ENCODE results near the gene LAMA2. TPM values are rescaled to one million over a fixed set of nuclear protein-coding genes. Genes with fewer than 3 reads are reported as not detected.

LAMA2 gene
- total RNA-seq, 1 experiment from 2014 or later = 4.2 TPM

DNA sequence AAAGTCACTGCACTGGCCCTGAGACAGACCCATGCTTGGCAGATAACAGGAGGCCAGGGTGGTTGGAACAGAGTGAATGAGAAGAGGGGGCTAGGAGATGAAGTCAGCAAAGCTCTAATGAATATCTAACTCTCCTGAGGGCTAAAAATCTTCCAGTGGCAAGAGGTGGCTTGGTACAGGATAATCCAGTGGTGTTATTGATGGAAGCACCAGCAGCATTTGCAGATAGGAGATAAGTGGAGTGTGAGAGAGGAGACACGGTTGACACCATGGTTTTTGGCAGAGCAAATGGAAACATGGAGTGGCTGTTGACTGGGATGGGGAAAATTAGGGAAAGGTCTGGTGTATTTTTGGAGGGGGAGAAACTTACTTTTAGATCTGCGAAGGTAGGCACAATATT lies 464.0 kb downstream of the LAMA2 start:
- H3K9me3 Mint-ChIP-seq = no peaks in the 10 kb centered on the region
- H3K56ac ChIP-seq (ENCODE audit: insufficient read length, low read depth, low read length) = no peak overlapping the region

More for the DNA sequence above, 464.0 kb downstream of the LAMA2 start:
- Histone ChIP-seq H4K5ac (ENCODE audit: insufficient read length, low read depth, low read length) (no peak overlapping the region), H3K9me3 (ENCODE audit: control insufficient read depth, low read depth, low read length) (no peaks in the 10 kb centered on the region), H2BK12ac (ENCODE audit: insufficient read length, low read depth, low read length) (no peak overlapping the region), H4K91ac (ENCODE audit: insufficient read length, low read depth, low read length) (no peak overlapping the region), H3K23me2 (ENCODE audit: insufficient read length, low read depth, low read length, poor library complexity, severe bottlenecking) (no peaks in the 10 kb centered on the region), H3K23ac (ENCODE audit: insufficient read length, low read depth, low read length) (no peak overlapping the region), H3K79me2 (ENCODE audit: insufficient read depth, low read length) (no peaks in the 10 kb centered on the region), H2BK15ac (ENCODE audit: low read depth, low read length) (no peak overlapping the region), H4K8ac (replicated peaks; ENCODE audit: insufficient read length, low read depth, low read length) (no peak overlapping the region), H3K4me2 (ENCODE audit: insufficient read depth, insufficient read length, low read length) (no peak overlapping the region), H3K4ac (ENCODE audit: low read depth, low read length) (no peak overlapping the region), H2BK20ac (ENCODE audit: low read depth, low read length, poor library complexity, severe bottlenecking) (no peak overlapping the region), H3T11ph (ENCODE audit: low read length) (no peak overlapping the region), H3K14ac (ENCODE audit: insufficient read depth, low read length) (no peak overlapping the region), H3K79me1 (ENCODE audit: insufficient read depth, low read depth, low read length, poor library complexity, severe bottlenecking) (no peaks in the 10 kb centered on the region), H3K27ac (ENCODE audit: insufficient read length, low read depth, low read length) (no peak overlapping the region), H3K27me3 (ENCODE audit: insufficient read depth, low read length) (no peaks in the 10 kb centered on the region), H3K4me1 (ENCODE audit: insufficient read depth, low read length) (no peaks in the 10 kb centered on the region), H3K18ac (ENCODE audit: insufficient read length, low read depth, low read length) (no peak overlapping the region), H2BK5ac (ENCODE audit: insufficient read length, low read length) (no peak overlapping the region), H2AK5ac (ENCODE audit: insufficient read length, low read length) (no peak overlapping the region), H3K9ac (ENCODE audit: extremely low read depth, insufficient read length, low read length) (no peak overlapping the region), H2BK120ac (ENCODE audit: low read depth, low read length, poor library complexity, severe bottlenecking) (no peak overlapping the region), H4K20me1 (ENCODE audit: control insufficient read depth, insufficient read depth, insufficient read length) (no peaks in the 10 kb centered on the region), H2AFZ (ENCODE audit: low read length) (no peak overlapping the region)
- no peak overlapping the region for H3K4me3 Mint-ChIP-seq
- H3K36me3 Mint-ChIP-seq (ENCODE audit: insufficient read depth in 1 of 3, low read depth in 3 of 3) = no peaks in the 10 kb centered on the region
- WGBS (ENCODE audit: extremely low coverage, insufficient read length, low lambda C conversion rate) = no CpG with 5 or more reads among the region's 2 CpGs
- no peaks in the 10 kb centered on the region for H3K27me3 Mint-ChIP-seq (ENCODE audit: low read depth)
- DNase-seq = no peak
- TF ChIP-seq, protein P1, sequence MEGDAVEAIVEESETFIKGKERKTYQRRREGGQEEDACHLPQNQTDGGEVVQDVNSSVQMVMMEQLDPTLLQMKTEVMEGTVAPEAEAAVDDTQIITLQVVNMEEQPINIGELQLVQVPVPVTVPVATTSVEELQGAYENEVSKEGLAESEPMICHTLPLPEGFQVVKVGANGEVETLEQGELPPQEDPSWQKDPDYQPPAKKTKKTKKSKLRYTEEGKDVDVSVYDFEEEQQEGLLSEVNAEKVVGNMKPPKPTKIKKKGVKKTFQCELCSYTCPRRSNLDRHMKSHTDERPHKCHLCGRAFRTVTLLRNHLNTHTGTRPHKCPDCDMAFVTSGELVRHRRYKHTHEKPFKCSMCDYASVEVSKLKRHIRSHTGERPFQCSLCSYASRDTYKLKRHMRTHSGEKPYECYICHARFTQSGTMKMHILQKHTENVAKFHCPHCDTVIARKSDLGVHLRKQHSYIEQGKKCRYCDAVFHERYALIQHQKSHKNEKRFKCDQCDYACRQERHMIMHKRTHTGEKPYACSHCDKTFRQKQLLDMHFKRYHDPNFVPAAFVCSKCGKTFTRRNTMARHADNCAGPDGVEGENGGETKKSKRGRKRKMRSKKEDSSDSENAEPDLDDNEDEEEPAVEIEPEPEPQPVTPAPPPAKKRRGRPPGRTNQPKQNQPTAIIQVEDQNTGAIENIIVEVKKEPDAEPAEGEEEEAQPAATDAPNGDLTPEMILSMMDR (conservative IDR thresholded peaks at IDR 0.05) = no peak
- no peak overlapping the region; a peak in 2 of 7 replicates for H3K27ac Mint-ChIP-seq
- H3K4me1 Mint-ChIP-seq = 0 out of 4 replicates have a peak, but pooled peaks cover 0 to 2% of the 10 kb centered on the region in 2 experiments
